Liver (tissue), 9 donors: Measurements from ENCODE around the gene TGM5. TPM values are rescaled to one million over a fixed set of nuclear protein-coding genes. Genes with fewer than 3 reads are reported as not detected.

ENCODE experiments used
- DNase-seq: peaks from one replicate; pipeline ENCODE4 v3.0.0-alpha.2; 2017; ENCODE audit warnings: low spot score
- H3K27ac ChIP-seq, 2 donors: one replicate each; pipeline ENCODE4 v1.7.0; 2013; ENCODE audit warnings: inconsistent platforms in 2 of 2, low read length in 2 of 2, control low read depth in 1 of 2, low read depth in 1 of 2, mild to moderate bottlenecking in 1 of 2
- H3K27me3 ChIP-seq, 4 donors: one replicate each; pipeline versions ENCODE4 v1.6.1 to v1.7.0; 2013; ENCODE audit warnings: low read length in 3 of 4, inconsistent platforms in 1 of 4, mild to moderate bottlenecking in 1 of 4, moderate library complexity in 1 of 4; ENCODE audit not compliant: control insufficient read depth in 4 of 4, insufficient read depth in 4 of 4
- H3K36me3 ChIP-seq, 4 donors: one replicate each; pipeline versions ENCODE4 v1.6.1 to v1.7.0; 2013; ENCODE audit warnings: low read length in 3 of 4, mild to moderate bottlenecking in 3 of 4, low read depth in 1 of 4, moderate library complexity in 1 of 4; ENCODE audit not compliant: control insufficient read depth in 4 of 4, insufficient read depth in 3 of 4
- H3K4me1 ChIP-seq, 4 donors: one replicate each; pipeline versions ENCODE4 v1.6.1 to v1.7.0; 2013; ENCODE audit warnings: low read length in 3 of 4, mild to moderate bottlenecking in 3 of 4, moderate library complexity in 1 of 4; ENCODE audit not compliant: control insufficient read depth in 4 of 4, insufficient read depth in 4 of 4
- H3K4me3 ChIP-seq, 3 donors: one replicate each; pipeline versions ENCODE4 v1.6.1 to v1.7.0; 2013; ENCODE audit warnings: low read length in 3 of 3, control low read depth in 1 of 3, low read depth in 1 of 3, mild to moderate bottlenecking in 1 of 3
- H3K9ac ChIP-seq, 2 donors: one replicate each; pipeline ENCODE4 v1.7.0; 2013; ENCODE audit warnings: low read length in 2 of 2, mild to moderate bottlenecking in 2 of 2, moderate library complexity in 2 of 2, control low read depth in 1 of 2, low read depth in 1 of 2
- H3K9me3 ChIP-seq, 4 donors: one replicate each; pipeline versions ENCODE4 v1.6.1 to v1.7.0; 2013; ENCODE audit warnings: low read length in 3 of 4; ENCODE audit not compliant: control insufficient read depth in 4 of 4
- ATF3 ChIP-seq: IDR thresholded peaks from 2 replicates; pipeline ENCODE4 v1.6.1; 2016; ENCODE audit warnings: antibody characterized with exemption
- EGR1 ChIP-seq, 2 donors: IDR thresholded peaks; 2 replicates each; pipeline ENCODE4 v1.6.1; 2016 to 2018; ENCODE audit warnings: antibody characterized with exemption in 2 of 2, low read depth in 2 of 2
- FOXA2 ChIP-seq: IDR thresholded peaks from 2 replicates; pipeline ENCODE4 v1.6.1; 2016; ENCODE audit warnings: antibody characterized with exemption
- GABPA ChIP-seq, 2 donors: IDR thresholded peaks in 1 of 2; conservative IDR thresholded peaks in 1 of 2; 2 replicates each; pipeline ENCODE4 v1.6.1; 2016; ENCODE audit warnings: antibody characterized with exemption in 2 of 2, mild to moderate bottlenecking in 1 of 2, moderate library complexity in 1 of 2
- HNF4A ChIP-seq, 2 donors: conservative IDR thresholded peaks; 2 replicates each; pipeline ENCODE4 v1.6.1; 2016; ENCODE audit warnings: antibody characterized with exemption in 2 of 2, mild to moderate bottlenecking in 2 of 2
- JUND ChIP-seq, 2 donors: IDR thresholded peaks; 2 replicates each; pipeline ENCODE4 v1.6.1; 2016; ENCODE audit warnings: antibody characterized with exemption in 2 of 2
- RAD21 ChIP-seq, 2 donors: IDR thresholded peaks; 2 replicates each; pipeline ENCODE4 v1.6.1; 2016; ENCODE audit warnings: antibody characterized with exemption in 2 of 2, mild to moderate bottlenecking in 2 of 2
- RXRA ChIP-seq, 2 donors: IDR thresholded peaks; 2 replicates each; pipeline ENCODE4 v1.6.1; 2017 to 2018; ENCODE audit warnings: antibody characterized with exemption in 2 of 2, mild to moderate bottlenecking in 1 of 2
- SP1 ChIP-seq: IDR thresholded peaks from 2 replicates; pipeline ENCODE4 v1.6.1; 2018; ENCODE audit warnings: antibody characterized with exemption, mild to moderate bottlenecking
- TAF1 ChIP-seq: conservative IDR thresholded peaks from 2 replicates; pipeline ENCODE4 v1.6.1; 2016; ENCODE audit warnings: antibody characterized with exemption, mild to moderate bottlenecking
- YY1 ChIP-seq: IDR thresholded peaks from 2 replicates; pipeline ENCODE4 v1.6.1; 2016; ENCODE audit warnings: antibody characterized with exemption, mild to moderate bottlenecking
- ZBTB33 ChIP-seq: IDR thresholded peaks from 2 replicates; pipeline ENCODE4 v1.6.1; 2016; ENCODE audit warnings: antibody characterized with exemption
- WGBS: extraction: QIAGEN DNeasy Blood & Tissue Kit; methylation state at CpG from one replicate; pipeline ENCODE4 v1.1.7; 2013; 5-methylcytosine and 5-hydroxymethylcytosine counted together
- polyA plus RNA-seq, 2 donors: library from polyadenylated mRNA; stranded (reverse) in 1 of 2; unstranded in 1 of 2; fragments of 200-250 nt in 1 of 2; fragments of >200 nt in 1 of 2; fragmentation: Nextera tagmentation in 1 of 2; extraction: Ambion mirVana in 1 of 2; gene quantifications; one replicate each; pipeline versions ENCODE4 v1.2.1 to v1.2.3, GENCODE V29; 2013 to 2015
- total RNA-seq, 2 donors: library from RNA; depleted of rRNA; stranded (reverse); fragments of >200 nt; gene quantifications; one replicate each; pipeline ENCODE4 v1.2.3, GENCODE V29; 2014
- donor health status: healthy.
- donor health status: healthy.
- donor health status: healthy.
- donor health status: healthy.
- donor health status: healthy.

Gene TGM5
- total and polyA plus RNA-seq, 4 donors: not detected

GRCh38 chr15:43281926-43282602 is 15.3 kb upstream of the TGM5 start:
- Histone ChIP-seq H3K36me3 (no peaks in the 10 kb centered on the region), H3K9me3 (no peaks in the 10 kb centered on the region), H3K9ac (no peak overlapping the region), H3K4me3 (no peak overlapping the region), H3K27me3 (no peaks in the 10 kb centered on the region), H3K27ac (no peak overlapping the region), H3K4me1 (no peaks in the 10 kb centered on the region)
- no peak for DNase-seq
- TF ChIP-seq RXRA (IDR thresholded peaks at IDR 0.05): no peak
- 88% methylated on average over 12 of the region's 12 CpGs for WGBS

- 89% methylated on average over 7 of the region's 7 CpGs for whole genome bisulfite sequencing
- H3K9me3 ChIP-seq: no peaks in the 10 kb centered on the region
- DNase-seq: no peak
Observed at GRCh38 chr15:43280996-43281395, 14.3 kb upstream of the TGM5 start.

GRCh38 chr15:43279496-43279895 is 12.8 kb upstream of the TGM5 start:
- Histone ChIP-seq H3K27ac (no peak overlapping the region), H3K9ac (no peak overlapping the region), H3K27me3 (no peaks in the 10 kb centered on the region), H3K4me3 (no peak overlapping the region), H3K4me1 (no peaks in the 10 kb centered on the region), H3K36me3 (no peaks in the 10 kb centered on the region), H3K9me3 (no peaks in the 10 kb centered on the region)
- 83% methylated on average over 7 of the region's 7 CpGs for WGBS
- no peak for DNase-seq
- TF ChIP-seq YY1: no peak
- TF ChIP-seq ATF3: no peak
- TF ChIP-seq GABPA (IDR thresholded peaks at IDR 0.05 in 1 of 2, conservative IDR thresholded peaks at IDR 0.05 in 1 of 2): no peak

More at GRCh38 chr15:43280996-43281395, 14.3 kb upstream of the TGM5 start:
- TF ChIP-seq SP1: no peak
- TF ChIP-seq ZBTB33: no peak
- no peak for TF ChIP-seq FOXA2
- TF ChIP-seq RAD21 (IDR thresholded peaks at IDR 0.05): no peak
- no peak for TF ChIP-seq TAF1
- no peak for TF ChIP-seq GABPA (IDR thresholded peaks at IDR 0.05 in 1 of 2, conservative IDR thresholded peaks at IDR 0.05 in 1 of 2)
- no peak for TF ChIP-seq JUND (IDR thresholded peaks at IDR 0.05)
- no peak overlapping the region for H3K9ac ChIP-seq
- no peaks in the 10 kb centered on the region for H3K27me3 ChIP-seq
- no peak overlapping the region for H3K4me3 ChIP-seq
- no peaks in the 10 kb centered on the region for H3K36me3 ChIP-seq
- H3K4me1 ChIP-seq: no peaks in the 10 kb centered on the region
- H3K27ac ChIP-seq: no peak overlapping the region

- no peaks in the 10 kb centered on the region for H3K4me1 ChIP-seq
- no peak overlapping the region for H3K9ac ChIP-seq
- H3K36me3 ChIP-seq: no peaks in the 10 kb centered on the region
- WGBS: 84% methylated on average over 11 of the region's 11 CpGs
- TF ChIP-seq HNF4A (conservative IDR thresholded peaks at IDR 0.05) (no peak), EGR1 (IDR thresholded peaks at IDR 0.05; ENCODE audit: low read depth in 2 of 2) (no peak), ZBTB33 (no peak), ATF3 (no peak), TAF1 (no peak), FOXA2 (no peak)
- H3K27ac ChIP-seq: no peak overlapping the region
- H3K27me3 ChIP-seq: no peaks in the 10 kb centered on the region
- no peak overlapping the region for H3K4me3 ChIP-seq
- no peak for DNase-seq
- H3K9me3 ChIP-seq: no peaks in the 10 kb centered on the region
Observed at GRCh38 chr15:43278869-43279268, 12.1 kb upstream of the TGM5 start.
